Measurements from ENCODE around the gene PPP1R9A.
A peak's percentile ranks its signal among the peaks of the same experiment; 100 is the strongest.
"Not testable (repeated sequence)": the region's sequence is repeated elsewhere in the genome, so short reads cannot be mapped to it uniquely, and the experiment has no call there.

The PPP1R9A gene

DNA sequence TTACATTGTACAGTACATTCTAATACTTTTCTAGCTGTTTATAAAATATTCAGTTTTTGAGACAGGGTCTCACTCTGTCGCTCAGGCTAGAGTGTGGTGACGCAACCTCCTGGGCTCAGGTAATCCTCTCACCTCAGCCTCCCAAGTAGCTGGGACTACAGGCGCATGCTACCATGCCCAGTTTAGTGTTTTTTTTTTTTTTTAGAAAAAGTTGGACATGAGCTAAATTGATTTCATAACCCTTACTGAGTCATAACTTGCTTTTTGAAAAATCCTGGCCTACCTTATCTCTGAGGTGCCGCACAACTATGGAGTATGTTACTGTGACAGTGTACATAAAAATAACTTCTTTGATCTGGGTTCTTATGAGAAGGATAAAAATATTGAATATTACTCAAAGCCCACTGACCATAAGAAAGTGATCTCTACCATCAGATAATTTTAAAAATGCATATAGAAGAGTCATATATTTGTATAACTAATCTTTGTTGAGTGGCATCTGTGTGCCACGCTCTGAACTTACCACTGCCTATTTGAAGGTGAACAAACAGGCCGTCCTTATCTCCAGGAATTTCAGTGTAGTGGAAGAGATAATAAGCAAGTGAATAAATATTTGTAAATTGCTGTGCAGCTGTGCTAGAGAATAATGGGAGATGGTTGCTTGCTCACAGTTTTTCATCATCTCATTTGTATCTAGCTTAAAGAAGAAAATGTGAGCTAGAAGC is 73.2 kb downstream of the PPP1R9A start:
- DNase-seq: no peak

DNA sequence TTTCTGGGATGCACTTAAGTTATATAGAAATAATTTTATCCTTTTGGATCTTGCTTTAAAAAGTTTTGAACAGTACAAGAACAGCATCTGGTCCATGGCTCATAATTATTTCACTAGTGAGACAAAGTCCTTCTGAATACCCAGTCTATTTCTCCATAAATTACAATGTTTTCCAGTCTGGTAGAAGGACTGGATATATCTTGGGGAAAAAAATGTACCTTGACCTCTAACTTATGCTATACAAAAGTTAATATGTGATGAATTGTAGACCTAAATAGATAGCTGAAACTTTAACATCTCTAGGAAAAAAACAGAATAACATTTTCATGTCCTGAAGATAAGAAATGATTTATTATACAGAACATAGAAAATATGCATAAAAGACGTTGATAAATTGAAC is 88.5 kb downstream of the PPP1R9A start:
- no peak for DNase-seq

DNA sequence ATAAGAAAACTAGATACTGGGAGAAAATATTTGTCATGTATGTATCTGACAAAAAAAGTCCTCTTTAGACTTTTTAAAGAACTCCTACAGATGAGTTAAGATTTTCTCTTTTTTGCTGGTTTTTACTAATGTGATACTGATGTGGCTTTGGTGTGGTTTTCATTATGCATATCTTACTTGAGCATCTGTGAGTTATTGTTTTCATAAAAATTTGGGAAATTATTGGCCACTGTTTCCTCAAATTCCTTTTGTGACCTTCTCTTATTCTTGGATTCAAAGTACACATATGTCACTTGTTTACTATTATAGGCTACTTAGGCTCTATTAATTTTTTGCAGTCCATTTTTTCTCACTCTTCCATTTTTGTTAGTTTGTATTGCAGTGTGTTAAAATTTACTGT is 89.0 kb downstream of the PPP1R9A start:
- DNase-seq: no peak

DNA sequence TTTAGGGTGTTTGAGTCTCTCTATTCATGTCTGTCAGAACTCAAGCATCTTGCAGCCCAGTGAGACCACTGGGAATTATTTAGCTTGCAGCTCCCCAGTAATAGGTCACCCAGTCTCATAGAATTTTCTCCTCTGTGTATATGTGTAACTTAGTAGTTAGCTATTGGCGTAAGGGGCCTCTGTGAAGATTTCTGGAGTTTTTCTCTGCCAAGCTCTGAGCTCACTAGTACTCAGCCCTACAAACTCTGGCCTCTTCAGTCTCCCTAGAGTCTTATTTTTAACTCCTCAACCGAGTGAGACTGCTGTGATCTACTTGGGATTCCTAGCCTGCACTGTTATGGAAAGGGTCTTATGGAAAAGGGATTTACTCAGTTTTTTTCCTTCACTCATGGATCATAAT is 90.2 kb downstream of the PPP1R9A start:
- no peak for DNase-seq

DNA sequence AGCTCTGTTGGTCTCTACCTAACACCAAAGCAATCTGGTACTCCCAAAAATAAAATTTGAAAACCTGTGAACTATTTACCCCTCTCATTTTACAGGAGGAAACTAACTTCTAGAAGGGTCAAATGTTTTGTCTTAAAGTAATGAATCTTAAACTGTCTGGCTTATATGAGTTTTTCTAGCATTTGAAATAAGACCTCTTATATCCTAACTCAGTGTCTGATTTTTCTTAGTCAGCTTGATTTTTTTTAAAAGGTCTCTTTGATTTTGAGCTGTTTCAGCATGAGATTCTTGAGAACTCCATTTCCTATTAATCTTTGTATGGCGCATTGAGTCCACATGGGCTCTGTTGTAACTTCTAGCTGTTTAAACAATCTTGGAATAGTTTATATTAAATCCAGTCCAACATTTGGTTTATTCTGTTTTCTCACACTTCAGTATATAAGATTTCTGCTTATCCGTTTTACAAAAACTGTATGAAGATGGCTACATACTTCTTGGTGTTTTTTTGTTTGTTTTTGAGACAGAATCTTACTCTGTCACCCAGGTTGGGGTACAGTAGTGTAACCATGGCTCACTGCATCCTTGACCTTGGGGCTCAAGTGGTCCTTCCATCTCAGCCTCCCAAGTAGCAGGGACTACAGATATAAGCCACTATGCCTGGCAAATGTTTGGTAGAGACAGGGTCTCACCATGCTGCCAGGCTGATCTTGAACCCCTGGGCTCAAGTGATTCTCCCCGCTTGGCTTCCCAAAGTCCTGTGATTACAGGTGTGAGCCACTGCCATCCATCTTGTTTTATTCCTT is 91.1 kb downstream of the PPP1R9A start:
- no peak for DNase-seq

DNA sequence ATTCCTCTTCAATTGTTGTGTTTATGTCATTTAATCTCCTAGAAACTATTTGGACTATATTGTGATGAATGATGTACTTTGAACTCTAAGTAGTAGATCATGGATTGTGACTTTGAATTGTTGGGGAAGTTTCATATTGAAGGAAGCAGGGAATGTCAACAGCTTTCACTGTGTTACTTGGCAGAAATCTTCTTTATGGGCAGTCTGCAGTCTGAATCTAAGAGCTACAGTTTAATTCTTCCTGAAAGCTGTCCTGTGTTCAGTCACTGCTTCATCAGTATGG is 91.6 kb downstream of the PPP1R9A start:
- DNase-seq: no peak

DNA sequence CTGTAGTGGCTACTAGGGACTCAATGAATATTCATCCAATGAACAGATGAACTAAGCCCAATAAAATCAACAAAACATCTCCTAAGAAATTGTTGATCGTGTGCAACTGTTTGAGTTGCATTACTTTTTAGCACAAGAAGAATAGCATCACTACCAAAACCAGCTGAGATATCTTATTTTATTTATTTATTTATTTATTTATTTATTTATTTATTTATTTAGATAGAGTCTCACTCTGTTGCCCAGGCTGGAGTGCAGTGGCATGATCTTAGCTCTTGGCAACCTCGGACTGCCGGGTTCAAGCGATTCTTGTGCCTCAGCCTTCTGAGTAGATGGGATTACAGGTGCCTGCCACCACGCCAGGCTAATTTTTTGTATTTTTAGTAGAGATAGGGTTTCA is 92.2 kb downstream of the PPP1R9A start:
- not testable (repeated sequence) for DNase-seq

DNA sequence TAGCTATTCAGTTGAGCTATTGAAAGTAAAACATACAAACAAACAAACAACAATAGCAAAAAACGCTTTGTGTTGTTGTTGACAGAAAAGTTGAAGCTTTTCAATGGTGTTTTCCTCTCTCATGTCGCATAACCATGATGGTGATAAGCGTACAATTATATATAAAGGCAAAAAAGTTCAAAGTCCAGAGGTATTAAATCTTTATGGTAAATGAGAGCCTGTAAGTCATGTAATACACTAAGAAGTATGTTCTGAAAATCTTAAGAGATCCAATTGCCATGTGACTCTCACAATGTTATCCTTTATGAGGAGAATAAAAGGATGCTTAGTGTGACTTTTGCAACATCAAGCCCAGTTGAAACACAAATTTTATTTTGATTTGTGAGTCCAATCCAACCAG is 93.9 kb downstream of the PPP1R9A start:
- no peak for DNase-seq

DNA sequence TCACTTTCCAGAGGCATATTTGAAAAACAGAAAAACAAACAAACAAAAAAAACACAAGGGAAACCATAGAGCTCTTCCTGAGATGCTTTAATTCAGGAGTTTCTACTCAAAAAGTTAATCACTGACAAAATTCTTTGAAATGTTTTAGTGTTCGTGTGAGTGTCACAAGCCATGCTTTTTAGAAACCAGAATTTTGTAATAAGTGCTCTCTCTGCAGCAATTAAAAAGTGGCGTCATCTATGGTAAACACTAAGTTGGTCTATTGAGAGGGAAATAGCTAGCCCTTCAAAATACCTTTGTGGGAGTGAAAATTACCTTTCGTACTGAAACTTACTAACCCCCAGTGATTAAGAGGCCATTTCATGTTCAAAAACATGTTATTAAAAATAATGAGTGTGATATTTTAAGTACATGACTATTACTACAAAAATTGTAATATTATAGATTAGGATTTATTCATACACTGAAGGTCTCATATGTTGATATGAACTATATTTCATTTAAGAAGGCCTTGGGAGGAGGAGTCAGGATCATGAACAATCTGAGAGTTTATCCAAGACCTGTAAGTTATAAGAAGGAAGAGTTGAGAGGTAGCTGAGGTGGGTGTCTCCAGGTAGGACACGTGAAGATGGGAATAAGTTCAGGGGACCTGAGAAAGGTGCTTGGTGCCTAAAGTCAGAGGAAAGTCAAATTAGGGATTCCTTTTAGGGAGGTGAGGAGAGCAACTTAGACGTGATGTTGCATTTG is 94.6 kb downstream of the PPP1R9A start:
- no peak for DNase-seq

DNA sequence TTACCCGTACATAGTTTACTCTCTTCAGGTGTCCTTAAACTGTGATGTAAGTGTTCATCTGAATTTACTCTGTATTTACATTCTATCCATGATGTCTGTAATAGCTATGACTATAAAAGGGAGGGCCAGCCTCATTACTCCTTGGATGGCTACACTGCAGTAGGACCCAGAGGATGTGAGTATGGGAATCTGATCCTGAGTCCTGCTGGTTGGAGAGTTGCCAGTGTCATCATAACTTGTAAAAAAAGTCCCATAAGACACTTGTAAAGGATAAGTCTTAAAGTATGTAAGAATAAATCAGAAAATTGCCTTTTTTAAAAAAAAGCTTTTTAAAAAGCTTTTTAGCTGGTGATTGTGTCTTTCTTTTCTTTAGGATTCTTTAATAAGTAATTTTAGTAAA is 95.4 kb downstream of the PPP1R9A start:
- DNase-seq: no peak

DNA sequence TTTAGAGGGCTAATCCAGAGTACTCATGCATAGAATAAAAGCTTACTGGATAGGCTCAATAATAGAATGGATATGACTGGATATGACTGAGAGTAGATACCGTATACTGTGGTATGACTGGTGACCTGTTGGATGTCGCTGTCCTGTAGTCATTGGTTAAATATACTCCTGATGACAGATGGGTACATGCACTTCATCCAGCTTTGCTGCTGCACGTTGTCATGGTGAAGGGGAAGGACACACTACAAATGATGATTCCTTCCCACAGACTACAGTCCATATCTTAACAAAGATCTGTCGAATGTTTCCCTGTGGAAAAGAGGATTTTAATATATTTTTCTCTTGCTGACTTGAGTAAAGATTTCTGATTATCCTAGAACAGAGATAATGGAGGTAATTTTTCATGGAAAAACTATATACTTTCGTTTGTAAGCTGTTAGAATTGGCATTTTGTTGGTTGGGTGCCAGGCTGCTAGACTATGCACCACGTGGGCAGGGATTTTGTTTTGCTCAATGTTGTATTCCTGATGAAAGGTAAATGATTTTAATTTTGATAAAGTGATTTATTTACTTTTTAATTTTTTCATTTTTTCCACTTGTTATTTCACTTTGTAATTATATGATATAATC is 97.3 kb downstream of the PPP1R9A start:
- DNase-seq: peak in 1 of 2 experiments; percentile 49

DNA sequence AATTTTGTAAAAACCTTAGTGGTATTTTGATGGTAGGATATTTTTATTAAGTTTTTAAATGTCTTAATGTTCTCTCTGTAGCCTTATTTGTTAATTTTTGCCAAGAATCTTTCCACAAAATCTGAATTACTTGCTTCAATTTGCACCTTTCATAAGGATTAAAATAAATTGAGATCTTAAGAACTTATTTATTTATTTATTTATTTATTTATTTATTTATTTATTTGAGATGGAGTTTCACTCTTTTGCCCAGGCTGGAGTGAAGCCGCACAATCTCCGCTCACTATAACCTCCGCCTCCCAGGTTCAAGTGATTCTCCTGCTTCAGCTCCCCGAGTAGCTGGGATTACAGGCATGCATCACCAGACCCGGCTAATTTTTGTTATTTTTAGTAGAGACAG is 98.6 kb downstream of the PPP1R9A start:
- DNase-seq: no peak

DNA sequence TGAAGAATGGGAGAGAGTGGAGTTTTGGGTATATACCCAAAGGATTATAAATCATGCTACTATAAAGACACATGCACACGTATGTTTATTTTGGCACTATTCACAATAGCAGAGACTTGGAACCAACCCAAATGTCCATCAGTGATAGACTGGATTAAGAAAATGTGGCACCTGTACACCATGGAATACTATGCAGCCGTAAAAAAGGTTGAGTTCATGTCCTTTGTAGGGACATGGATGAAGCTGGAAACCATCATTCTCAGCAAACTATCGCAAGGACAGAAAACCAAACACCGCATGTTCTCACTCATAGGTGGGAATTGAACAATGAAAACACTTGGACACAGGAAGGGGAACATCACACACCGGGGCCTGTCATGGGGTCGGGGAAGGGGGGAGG is 101.4 kb downstream of the PPP1R9A start:
- not testable (repeated sequence) for DNase-seq

DNA sequence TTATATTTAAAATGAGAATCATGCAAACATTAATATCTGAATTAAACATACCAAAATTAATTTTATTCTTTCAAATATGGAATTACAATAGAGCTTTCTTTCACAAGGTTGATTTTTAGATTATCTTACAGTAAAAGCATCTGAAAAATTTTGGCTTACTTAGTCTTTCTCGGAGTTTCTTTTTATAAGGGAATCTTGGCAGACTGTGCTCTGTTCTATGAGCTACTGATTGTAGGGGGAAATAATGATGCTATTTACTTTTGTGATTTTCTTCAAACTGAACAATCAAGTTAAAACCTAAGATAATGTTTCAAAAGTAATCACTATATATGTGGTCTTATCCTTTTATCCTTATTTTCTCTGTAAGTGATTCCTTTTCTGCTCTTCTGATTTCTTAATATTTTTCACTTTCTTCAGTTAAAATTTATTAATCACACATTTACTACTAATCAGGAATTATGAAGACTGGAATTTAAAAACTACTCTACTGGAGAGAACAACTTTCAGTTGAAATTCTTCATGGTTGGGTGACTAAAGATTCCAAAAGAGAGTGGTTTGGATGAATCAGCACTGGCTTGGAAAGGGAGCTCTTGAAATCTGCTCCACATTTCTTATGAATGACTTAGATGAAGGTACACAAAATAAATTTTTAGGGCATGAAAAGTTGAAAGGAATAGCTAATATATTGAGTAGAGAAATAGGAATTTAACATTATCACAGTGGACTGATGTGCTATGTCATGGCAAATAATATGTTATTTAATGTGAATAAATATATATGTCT is 103.9 kb downstream of the PPP1R9A start:
- DNase-seq: no peak

DNA sequence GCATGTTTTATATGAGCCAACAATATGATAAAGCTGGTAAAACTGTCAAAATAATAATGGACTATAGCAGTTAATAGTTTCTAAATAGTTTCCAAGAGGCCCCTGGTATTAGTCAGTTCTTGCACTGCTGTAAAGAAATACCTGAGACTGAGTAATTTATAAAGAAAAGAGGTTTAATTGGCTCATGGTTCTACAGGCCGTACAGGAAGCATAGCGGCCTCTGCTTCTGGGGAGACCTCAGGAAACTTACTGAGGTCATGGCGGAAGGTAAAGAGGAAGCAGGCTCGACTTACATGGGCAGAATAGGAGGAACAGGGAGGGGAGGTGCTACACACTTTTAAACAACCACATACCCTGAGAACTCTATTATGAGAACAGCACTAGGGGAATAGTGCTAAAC is 104.6 kb downstream of the PPP1R9A start:
- no peak for DNase-seq

DNA sequence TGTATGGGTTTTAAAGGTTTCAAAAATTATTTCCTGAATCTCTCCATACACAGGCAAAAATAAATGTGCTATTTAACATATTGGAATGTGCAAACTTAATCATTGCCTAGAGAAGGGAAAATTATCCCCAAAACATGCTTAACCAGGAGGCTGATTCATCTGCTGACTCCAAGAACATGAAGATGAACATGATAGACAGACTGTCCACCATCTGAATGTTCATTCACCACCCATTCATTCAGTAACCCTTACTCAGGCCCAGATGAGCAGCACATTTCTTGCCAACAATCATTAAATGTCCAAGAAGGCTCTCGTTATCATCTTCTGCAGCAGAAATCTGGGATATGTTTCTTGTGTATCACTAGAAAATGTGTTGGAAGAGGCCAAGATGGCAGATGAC is 110.6 kb downstream of the PPP1R9A start:
- no peak for DNase-seq

DNA sequence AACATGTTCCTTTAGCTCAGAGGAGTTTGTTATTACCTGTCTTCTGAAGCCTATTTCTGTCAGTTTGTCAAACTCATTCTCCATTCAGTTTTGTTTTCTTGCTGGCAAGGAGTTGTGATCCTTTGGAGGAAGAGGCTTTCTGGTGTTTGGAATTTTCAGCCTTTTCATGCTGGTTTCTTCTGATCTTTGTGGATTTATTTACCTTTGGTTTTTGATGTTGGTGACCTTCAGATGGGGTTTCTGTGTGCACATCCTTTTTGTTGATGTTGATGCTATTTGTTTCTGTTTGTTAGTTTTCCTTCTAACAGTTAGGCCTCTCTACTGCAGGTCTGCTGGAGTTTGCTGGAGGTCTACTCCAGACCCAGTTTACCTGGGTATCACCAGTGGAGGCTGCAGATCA is 118.6 kb downstream of the PPP1R9A start:
- DNase-seq: no peak

DNA sequence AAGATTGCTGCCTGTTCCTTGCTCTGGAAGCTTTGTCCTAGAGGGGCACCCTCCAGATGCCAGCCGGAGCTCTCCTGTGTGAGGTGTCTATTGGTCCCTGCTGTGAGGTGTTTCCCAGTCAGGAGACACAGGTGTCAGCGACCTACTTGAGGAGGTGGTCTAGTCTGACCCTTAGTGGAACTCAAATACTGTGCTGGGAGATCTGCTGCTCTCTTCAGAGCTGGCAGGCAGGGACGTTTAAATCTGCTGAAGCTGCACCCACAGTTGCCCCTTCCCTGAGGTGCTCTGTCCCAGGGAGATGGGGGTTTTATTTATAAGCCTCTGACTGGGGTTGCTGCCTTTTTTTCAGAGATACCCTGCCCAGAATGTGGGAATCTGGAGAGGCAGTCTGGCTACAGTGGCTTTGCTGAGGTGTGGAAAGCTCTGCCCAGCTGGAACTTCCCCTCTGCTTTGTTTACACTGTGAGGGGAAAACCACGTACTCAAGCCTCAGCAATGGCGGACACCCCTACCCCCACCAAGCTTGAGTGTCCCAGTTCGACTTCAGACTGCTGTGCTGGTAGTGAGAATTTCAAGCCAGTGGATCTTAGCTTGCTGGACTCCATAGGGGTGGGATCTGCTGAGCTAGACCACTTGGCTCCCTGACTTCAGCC is 119.2 kb downstream of the PPP1R9A start:
- DNase-seq: no peak

DNA sequence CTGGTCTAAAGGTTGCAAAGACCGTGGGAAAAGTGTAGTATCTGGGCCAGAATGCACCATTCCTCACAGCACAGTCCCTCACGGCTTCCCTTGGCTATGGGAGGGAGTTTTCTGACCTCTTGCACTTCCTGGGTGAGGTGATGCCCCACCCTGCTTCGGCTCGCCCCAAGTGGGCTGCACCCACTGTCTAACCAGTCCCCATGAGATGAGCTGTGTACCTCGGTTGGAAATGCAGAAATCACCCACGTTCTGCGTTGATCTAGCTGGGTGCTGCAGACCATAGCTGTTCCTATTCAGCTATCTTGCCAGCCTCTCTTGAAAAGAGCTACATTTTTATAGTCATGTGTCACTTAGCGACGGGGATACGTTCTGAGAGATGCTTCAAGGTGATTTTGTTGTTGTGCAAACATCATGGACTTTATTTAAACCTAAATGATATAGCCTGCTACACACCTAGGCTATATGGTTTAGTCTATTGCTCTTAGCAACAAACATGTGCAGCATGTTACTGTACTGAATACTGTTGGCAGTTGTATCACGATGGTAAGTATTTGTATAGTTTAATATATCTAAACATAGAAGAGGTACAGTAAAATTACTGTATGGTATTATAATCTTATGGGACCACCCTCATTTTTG is 120.0 kb downstream of the PPP1R9A start:
- no peak for DNase-seq

DNA sequence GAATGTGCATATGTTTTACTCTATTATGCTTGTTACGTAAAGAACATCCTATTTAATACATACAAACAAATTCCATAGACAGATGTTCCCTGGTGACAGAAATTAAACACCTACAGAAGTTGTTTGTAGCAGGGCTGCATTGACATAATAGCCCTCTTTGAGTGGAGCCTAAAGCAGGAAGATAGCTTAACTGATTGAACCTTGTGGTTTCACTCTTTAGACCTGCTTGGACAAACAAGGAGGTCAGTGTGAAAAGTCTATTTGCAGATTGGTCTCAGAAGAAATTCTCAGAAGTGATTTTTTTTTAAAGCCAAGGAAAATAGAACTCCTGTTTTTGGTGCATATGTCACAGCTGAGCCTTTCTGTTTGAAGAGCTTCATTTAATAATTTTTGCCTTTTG is 121.3 kb downstream of the PPP1R9A start:
- DNase-seq: no peak

DNA sequence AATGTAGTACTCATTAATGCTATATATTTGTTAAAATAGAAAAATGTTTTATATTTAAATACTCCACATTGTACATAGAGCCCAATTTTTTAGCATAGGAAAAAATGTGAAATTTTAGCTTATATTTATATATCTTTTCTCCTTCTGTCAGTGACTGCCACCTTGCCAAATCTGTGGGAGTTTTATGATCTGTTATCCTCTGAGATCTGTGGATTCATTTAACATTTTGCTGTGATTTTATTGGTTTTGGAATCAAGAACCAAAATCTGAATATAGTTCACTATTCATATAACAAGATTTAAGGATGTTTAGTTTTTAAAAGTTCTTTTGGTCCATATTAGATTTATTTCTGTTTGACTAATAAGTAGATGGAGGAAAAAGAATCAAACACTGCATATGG is 127.9 kb downstream of the PPP1R9A start:
- DNase-seq: no peak

DNA sequence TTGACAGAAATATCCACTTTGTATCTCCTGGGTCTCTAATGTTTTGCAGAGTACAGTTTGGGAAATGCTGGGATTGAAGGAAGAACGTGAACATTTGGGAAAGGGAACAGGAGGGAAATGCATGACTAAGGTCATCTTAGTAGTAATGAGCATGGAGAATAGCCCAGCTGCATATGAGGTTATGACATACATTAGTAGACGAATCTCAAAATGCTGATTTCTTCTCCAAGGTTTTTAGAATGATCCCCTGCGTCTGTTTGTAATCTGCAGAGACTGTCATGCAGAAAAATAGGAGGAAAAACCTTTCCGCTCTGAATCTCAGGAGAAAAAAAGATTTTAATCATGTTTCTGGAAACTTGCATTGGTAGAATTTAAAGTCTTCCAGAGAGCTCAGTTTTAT is 133.6 kb downstream of the PPP1R9A start:
- no peak for DNase-seq
